Erythroblast (primary cell): ENCODE data around the gene LDHAL6B.

Experiments used
- GATA1 ChIP-seq: IDR thresholded peaks from 2 replicates; pipeline ENCODE4 v1.6.1; 2011; ENCODE audit warnings: low read depth, mild to moderate bottlenecking, control low read depth, low read length, moderate library complexity
- POLR2A ChIP-seq: IDR thresholded peaks from 2 replicates; pipeline ENCODE4 v1.6.1; 2011; ENCODE audit warnings: mild to moderate bottlenecking, low read length

DNA sequence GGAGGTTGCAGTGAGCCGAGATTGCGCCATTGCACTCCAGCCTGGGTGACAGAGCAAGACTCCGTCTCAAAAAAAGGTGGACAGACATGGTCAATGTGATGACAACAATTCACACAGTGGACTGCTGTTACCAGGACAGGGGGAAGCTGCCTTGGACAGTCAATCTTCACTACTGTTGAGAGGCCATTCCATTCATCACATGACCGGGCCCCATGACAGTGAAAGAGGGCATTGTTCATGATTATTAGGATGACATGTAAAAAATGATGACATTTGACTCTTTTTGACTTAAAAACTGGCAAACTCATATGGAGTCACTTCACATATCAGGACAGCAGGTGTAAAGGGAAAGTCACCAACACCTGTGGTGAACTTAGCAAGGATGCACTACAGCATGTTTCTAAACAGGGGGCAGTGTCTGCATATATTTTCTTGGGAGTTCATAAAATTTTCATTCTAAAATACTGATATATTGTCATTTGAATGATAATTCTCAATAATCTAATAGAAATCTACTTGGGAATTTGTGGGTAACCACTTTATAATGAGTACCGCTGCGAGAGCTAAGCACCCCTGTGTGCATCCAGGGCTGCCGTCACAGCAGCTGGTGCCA, 34.2 kb upstream of the LDHAL6B start:
- TF ChIP-seq POLR2A = no peak
- no peak for TF ChIP-seq GATA1
